ENCODE measurements around the gene EBF3.

- TF ChIP-seq CTCF (IDR thresholded peaks at IDR 0.05; ENCODE audit: extremely low read depth in 1 of 2, insufficient read depth in 1 of 2, low read depth in 1 of 2, low read length in 2 of 2): no peak
- no peak for TF ChIP-seq MAX (IDR thresholded peaks at IDR 0.05; ENCODE audit: insufficient read depth, insufficient read length)
These were observed 28.3 kb downstream of the EBF3 start for GRCh38 chr10:129935867-129936152.
